ENCODE measurements around the gene PNPLA7. TPM values are rescaled to one million over a fixed set of nuclear protein-coding genes. Genes with fewer than 3 reads are reported as not detected.
A peak's percentile ranks its signal among the peaks of the same experiment; 100 is the strongest.
"Not testable (repeated sequence)": the region's sequence is repeated elsewhere in the genome, so short reads cannot be mapped to it uniquely, and the experiment has no call there.

The PNPLA7 gene
- total RNA-seq, 1 experiment from 2014 or later: 0.17 TPM

DNA sequence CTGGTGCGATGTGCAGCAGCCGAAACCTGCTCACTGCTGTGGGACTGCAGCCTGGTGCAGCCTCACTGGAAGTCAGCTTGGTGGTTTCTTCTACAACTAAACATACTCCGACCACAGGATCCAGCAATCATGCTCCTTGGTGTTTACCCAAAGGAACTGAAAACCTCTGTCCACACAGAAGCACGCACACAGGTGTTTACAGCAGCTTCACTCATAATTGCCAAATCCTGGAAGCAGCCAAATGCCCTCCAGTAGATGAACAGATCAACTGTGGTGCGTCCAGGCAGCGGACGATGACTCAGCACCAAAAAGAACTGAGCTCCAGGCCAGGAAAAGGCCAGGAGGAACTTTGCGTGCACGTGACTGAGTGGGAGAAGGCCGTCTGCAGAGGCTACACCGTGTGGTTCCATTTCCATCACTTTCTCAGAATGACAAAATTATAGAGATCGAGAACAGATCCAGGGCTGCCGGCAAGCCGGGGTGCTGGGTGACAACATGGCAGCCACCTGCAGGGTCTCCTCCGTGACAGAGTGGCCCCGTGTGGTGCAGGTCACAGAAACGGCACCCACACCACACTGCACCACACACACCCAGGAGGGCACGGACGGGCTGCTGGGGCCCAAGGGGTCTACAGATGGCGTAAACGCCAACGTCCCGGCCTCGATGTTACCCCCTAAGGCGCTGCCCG, 68.0 kb downstream of the PNPLA7 start:
- DNase-seq (ENCODE audit: low read depth): peak; percentile 74

- no peak for DNase-seq (ENCODE audit: low read depth)
Observed at GRCh38 chr9:137480686-137481683, 69.2 kb downstream of the PNPLA7 start.

- DNase-seq (ENCODE audit: low read depth): no peak
Observed at GRCh38 chr9:137479892-137480685, 70.1 kb downstream of the PNPLA7 start.

- peak; percentile 63 for DNase-seq (ENCODE audit: low read depth)
Observed at GRCh38 chr9:137478962-137479861, 71.0 kb downstream of the PNPLA7 start.

DNA sequence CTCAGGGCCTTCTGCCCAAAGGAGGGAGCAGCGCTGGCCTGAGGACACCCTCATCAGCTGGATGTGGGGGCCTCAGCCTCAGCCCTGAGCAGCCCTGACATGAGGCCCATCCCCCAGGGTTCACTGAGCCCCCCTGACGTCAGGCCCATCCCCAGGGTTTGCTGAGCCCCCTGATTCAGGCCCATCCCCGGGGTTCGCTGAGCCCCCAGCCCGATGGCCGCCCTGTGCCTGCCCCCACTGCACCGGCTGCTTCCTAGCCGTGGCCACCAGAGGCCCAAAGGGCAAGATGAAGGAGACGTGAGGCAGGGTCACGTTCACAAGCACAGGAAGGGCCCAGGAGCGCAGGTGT, 71.6 kb downstream of the PNPLA7 start:
- DNase-seq (ENCODE audit: low read depth): no peak

GRCh38 chr9:137477778-137478612, 72.2 kb downstream of the PNPLA7 start:
- no peak for DNase-seq (ENCODE audit: low read depth)

GRCh38 chr9:137476856-137477255, 73.3 kb downstream of the PNPLA7 start:
- no peak for DNase-seq (ENCODE audit: low read depth)

DNA sequence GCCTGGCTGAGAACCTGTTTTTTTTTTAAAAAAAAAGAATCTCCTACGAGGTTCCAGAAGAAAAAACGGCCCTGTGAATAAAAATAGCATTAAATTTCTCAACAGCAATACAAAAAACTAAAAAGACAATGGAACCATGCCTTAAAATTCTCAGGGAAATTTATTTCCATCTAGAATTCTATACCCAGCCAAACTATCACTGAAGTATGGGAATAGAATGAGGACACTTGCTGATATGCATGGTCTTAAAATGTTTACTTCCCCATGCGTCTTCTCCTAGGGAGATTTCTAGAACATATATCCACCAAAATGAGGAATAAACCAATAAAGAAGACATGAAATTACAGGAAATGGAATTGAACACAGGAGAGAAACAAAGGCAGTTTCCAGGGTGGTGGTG, 74.5 kb downstream of the PNPLA7 start:
- no peak for DNase-seq (ENCODE audit: low read depth)

DNA sequence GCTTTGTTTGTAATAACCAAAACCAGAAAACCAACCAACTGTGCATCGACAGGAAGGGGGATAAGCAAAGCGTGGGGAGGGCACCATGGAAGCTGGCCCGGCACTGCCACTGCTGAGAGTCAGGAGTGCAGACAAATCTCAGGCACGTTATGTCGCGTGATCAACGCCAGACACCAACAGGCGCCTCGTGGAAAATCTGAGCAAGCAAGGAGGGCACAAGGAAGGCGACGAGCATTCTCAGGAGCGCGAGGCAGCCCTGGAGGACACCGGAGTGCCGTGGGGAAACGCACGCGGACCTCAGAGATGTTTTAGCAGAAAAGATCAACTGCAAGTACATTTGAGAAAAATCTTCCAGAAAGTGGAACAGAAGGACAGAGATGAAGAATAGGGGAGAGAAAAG, 75.9 kb downstream of the PNPLA7 start:
- DNase-seq (ENCODE audit: low read depth): no peak

GRCh38 chr9:137470785-137471184, 79.4 kb downstream of the PNPLA7 start:
- no peak for DNase-seq (ENCODE audit: low read depth)

- DNase-seq (ENCODE audit: low read depth): no peak
Observed at GRCh38 chr9:137467896-137468295, 82.3 kb downstream of the PNPLA7 start.

- DNase-seq (ENCODE audit: low read depth): no peak
Observed at GRCh38 chr9:137467161-137467581, 83.0 kb downstream of the PNPLA7 start.

DNA sequence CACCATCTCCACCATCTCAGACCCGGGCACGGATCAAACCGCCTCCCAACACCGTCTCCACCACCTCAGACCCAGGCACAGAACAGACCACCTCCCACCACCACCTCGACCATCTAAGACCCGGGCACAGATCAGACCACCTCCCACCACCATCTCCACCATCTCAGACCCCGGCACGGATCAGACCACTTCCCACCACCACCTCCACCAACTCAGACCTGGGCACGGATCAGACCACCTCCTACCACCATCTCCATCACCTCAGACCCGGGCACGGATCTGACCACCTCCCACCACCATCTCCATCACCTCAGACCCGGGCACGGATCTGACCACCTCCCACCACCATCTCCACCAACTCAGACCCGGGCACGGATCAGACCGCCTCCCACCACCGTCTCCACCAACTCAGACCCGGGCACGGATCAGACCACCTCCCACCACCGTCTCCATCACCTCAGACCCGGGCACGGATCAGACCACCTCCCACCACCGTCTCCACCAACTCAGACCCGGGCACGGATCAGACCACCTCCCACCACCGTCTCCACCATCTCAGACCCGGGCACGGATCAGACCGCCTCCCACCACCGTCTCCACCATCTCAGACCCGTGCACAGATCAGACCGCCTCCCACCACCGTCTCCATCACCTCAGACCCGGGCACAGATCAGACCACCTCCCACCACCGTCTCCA, 83.7 kb downstream of the PNPLA7 start:
- DNase-seq (ENCODE audit: low read depth): not testable (repeated sequence)

GRCh38 chr9:137465720-137466388, 84.3 kb downstream of the PNPLA7 start:
- no peak for DNase-seq (ENCODE audit: low read depth)

GRCh38 chr9:137465000-137465719, 85.0 kb downstream of the PNPLA7 start:
- DNase-seq (ENCODE audit: low read depth): no peak

DNA sequence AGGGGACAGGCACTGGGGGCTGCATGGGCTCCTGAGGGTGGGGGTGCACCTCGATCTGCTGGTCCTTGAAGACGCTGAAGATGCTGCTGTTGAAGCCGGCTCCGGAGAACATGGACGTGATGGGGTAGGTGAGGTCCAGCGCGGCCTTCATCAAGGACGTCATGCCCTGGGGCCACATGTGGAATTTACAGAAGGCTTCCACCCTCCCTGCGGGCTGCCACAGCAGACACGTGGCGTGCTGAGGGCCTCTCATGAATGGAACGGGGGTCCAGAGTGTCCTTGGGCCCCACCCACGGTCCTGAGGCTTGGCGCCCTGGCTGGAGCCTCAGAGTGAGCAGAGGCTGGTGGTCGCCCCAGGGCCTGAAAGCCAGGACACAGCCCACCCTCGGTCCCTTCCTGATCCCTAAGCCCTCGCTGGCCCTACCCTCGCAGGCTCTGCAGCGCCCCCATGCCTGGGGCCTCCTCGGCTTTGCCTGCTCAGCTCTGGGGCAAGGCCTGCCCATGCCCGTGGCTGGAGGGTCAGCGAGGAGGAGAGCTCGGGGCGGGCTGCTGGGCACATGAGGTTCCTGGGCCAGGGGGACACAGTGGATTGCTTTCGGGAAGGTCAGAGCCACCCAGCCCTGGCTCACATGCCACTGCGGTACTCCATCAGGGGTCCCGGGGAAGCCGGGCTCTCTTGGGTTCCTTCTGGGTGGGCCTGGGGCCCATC, 85.8 kb downstream of the PNPLA7 start:
- no peak for DNase-seq (ENCODE audit: low read depth)

- DNase-seq (ENCODE audit: low read depth): no peak
Observed at GRCh38 chr9:137463931-137464290, 86.3 kb downstream of the PNPLA7 start.
